Measurements from ENCODE around the gene CTSE. TPM values are rescaled to one million over a fixed set of nuclear protein-coding genes. Genes with fewer than 3 reads are reported as not detected.
"Not testable (repeated sequence)": the region's sequence is repeated elsewhere in the genome, so short reads cannot be mapped to it uniquely, and the experiment has no call there.

CTSE gene
- total and polyA plus RNA-seq, 2 of the 8 experiments (the other 6 are each of a cell fraction or from before 2014, with no cell fraction given), result 0.03 TPM; not detected in 1

DNA sequence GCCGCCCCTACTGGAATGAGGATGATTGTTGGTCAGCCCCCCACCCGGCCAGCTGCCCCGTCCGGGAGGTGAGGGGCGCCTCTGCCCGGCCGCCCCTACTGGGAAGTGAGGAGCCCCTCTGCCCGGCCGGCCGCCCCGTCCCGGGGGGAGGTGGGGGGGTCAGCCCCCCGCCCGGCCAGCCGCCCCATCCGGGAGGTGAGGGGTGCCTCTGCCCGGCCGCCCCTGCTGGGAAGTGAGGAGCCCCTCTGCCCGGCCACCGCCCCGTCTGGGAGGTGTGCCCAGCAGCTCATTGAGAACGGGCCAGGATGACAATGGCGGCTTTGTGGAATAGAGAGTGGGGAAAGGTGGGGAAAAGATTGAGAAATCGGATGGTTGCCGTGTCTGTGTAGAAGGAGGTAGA is 40.8 kb upstream of the CTSE start:
- H3K27ac ChIP-seq (ENCODE audit: low read depth, low read length); H4K5ac ChIP-seq (ENCODE audit: insufficient read length, low read depth, low read length); H4K8ac ChIP-seq (ENCODE audit: extremely low read depth, insufficient read depth, low read length); POLR2A ChIA-PET (ENCODE audit: partially characterized antibody); H3K4me2 ChIP-seq (ENCODE audit: insufficient read depth in 1 of 2, low read depth in 2 of 2, low read length in 2 of 2); H3K23me2 ChIP-seq (ENCODE audit: low read depth, low read length); H3K56ac ChIP-seq (replicated peaks; ENCODE audit: insufficient read length, low read depth, low read length); DNase-seq (ENCODE audit: low read depth in 1 of 2, low spot score in 2 of 2); H3K4ac ChIP-seq (replicated peaks; ENCODE audit: insufficient read length, low read depth, low read length); H3K79me1 ChIP-seq (ENCODE audit: low read depth, low read length); H3K36me3 ChIP-seq (ENCODE audit: control insufficient read depth in 2 of 4, insufficient read depth in 4 of 4, low read length in 3 of 4); H2BK12ac ChIP-seq (ENCODE audit: low read depth, low read length); H2AFZ ChIP-seq (ENCODE audit: low read length); H3K27me3 ChIP-seq (replicated peaks in 1 of 4; ENCODE audit: control insufficient read depth in 3 of 4, extremely low read depth in 1 of 4, insufficient read depth in 3 of 4, low read length in 3 of 4); H4K91ac ChIP-seq (replicated peaks; ENCODE audit: insufficient read length, low read length); H3K79me2 ChIP-seq (ENCODE audit: control insufficient read depth in 1 of 2, insufficient read depth in 2 of 2, low read length in 2 of 2); H2BK15ac ChIP-seq (ENCODE audit: low read length); H3K18ac ChIP-seq (ENCODE audit: extremely low read depth, low read length); H3K4me1 ChIP-seq (replicated peaks in 1 of 4; ENCODE audit: control insufficient read depth in 3 of 4, insufficient read depth in 4 of 4, low read length in 3 of 4); H2BK20ac ChIP-seq (ENCODE audit: low read length); H2AK5ac ChIP-seq (ENCODE audit: low read depth, low read length); H2BK120ac ChIP-seq (replicated peaks; ENCODE audit: low read depth, low read length); CTCF ChIA-PET (ENCODE audit: partially characterized antibody); H3K23ac ChIP-seq (ENCODE audit: insufficient read length); H3K14ac ChIP-seq (ENCODE audit: insufficient read length); H3K4me3 ChIP-seq (ENCODE audit: extremely low read depth in 1 of 4, insufficient read depth in 2 of 4, low read depth in 3 of 4, low read length in 4 of 4); H2BK5ac ChIP-seq (ENCODE audit: low read depth, low read length); H4K20me1 ChIP-seq (replicated peaks in 1 of 2; ENCODE audit: control insufficient read depth in 1 of 2, insufficient read depth in 2 of 2, low read length in 2 of 2); H3K9ac ChIP-seq (replicated peaks in 1 of 4; ENCODE audit: extremely low read depth in 1 of 4, low read depth in 3 of 4, low read length in 3 of 4); FAIRE-seq: not testable (repeated sequence)
- H3K9me3 ChIP-seq (ENCODE audit: insufficient read depth in 2 of 2, low read depth in 1 of 2, low read length in 1 of 2), result peaks cover 8 to 12% of the 10 kb centered on the region in 2 experiments; a peak in 3 of 4 replicates
- WGBS, 2 experiments (ENCODE audit: extremely low coverage in 1 of 2, insufficient coverage in 1 of 2, insufficient read length in 1 of 2, insufficient replicate concordance in 2 of 2, low coverage in 1 of 2, low lambda C conversion rate in 2 of 2, missing lambda C conversion rate in 1 of 2), result 92% methylated on average over 4 of the region's 25 CpGs; no CpG with 5 or more reads in 1 of the 2 experiments

DNA sequence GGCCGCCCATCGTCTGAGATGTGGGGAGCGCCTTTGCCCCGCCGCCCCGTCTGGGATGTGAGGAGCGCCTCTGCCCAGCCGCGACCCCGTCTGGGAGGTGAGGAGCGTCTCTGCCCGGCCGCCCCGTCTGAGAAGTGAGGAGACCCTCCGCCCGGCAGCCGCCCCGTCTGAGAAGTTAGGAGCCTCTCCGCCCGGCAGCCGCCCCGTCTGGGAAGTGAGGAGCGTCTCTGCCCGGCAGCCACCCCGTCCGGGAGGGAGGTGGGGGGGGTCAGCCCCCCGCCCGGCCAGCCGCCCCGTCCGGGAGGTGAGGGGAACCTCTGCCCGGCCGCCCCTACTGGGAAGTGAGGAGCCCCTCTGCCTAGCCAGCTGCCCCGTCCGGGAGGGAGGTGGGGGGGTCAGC is 40.3 kb upstream of the CTSE start:
- H3K4me3 ChIP-seq (ENCODE audit: extremely low read depth in 1 of 4, insufficient read depth in 2 of 4, low read depth in 3 of 4, low read length in 4 of 4); H3K18ac ChIP-seq (ENCODE audit: extremely low read depth, low read length); H3K4me2 ChIP-seq (ENCODE audit: insufficient read depth in 1 of 2, low read depth in 2 of 2, low read length in 2 of 2); FAIRE-seq; H4K91ac ChIP-seq (replicated peaks; ENCODE audit: insufficient read length, low read length); H3K4me1 ChIP-seq (replicated peaks in 1 of 4; ENCODE audit: control insufficient read depth in 3 of 4, insufficient read depth in 4 of 4, low read length in 3 of 4); H2BK5ac ChIP-seq (ENCODE audit: low read depth, low read length); H3K79me2 ChIP-seq (ENCODE audit: control insufficient read depth in 1 of 2, insufficient read depth in 2 of 2, low read length in 2 of 2); H3K14ac ChIP-seq (ENCODE audit: insufficient read length); H3K4ac ChIP-seq (replicated peaks; ENCODE audit: insufficient read length, low read depth, low read length); H3K9ac ChIP-seq (replicated peaks in 1 of 4; ENCODE audit: extremely low read depth in 1 of 4, low read depth in 3 of 4, low read length in 3 of 4); H3K27me3 ChIP-seq (replicated peaks in 1 of 4; ENCODE audit: control insufficient read depth in 3 of 4, extremely low read depth in 1 of 4, insufficient read depth in 3 of 4, low read length in 3 of 4); H3K56ac ChIP-seq (replicated peaks; ENCODE audit: insufficient read length, low read depth, low read length); H4K5ac ChIP-seq (ENCODE audit: insufficient read length, low read depth, low read length); H2AK5ac ChIP-seq (ENCODE audit: low read depth, low read length); H2BK120ac ChIP-seq (replicated peaks; ENCODE audit: low read depth, low read length); H2BK20ac ChIP-seq (ENCODE audit: low read length); H3K79me1 ChIP-seq (ENCODE audit: low read depth, low read length); H4K20me1 ChIP-seq (replicated peaks in 1 of 2; ENCODE audit: control insufficient read depth in 1 of 2, insufficient read depth in 2 of 2, low read length in 2 of 2); H2AFZ ChIP-seq (ENCODE audit: low read length); H2BK12ac ChIP-seq (ENCODE audit: low read depth, low read length); H3K36me3 ChIP-seq (ENCODE audit: control insufficient read depth in 2 of 4, insufficient read depth in 4 of 4, low read length in 3 of 4); H3K27ac ChIP-seq (ENCODE audit: low read depth, low read length); H3K23me2 ChIP-seq (ENCODE audit: low read depth, low read length); H4K8ac ChIP-seq (ENCODE audit: extremely low read depth, insufficient read depth, low read length); H3K23ac ChIP-seq (ENCODE audit: insufficient read length); DNase-seq (ENCODE audit: low read depth in 1 of 2, low spot score in 2 of 2); H2BK15ac ChIP-seq (ENCODE audit: low read length); POLR2A ChIA-PET (ENCODE audit: partially characterized antibody); CTCF ChIA-PET (ENCODE audit: partially characterized antibody): not testable (repeated sequence)
- WGBS, 2 experiments (ENCODE audit: extremely low coverage in 1 of 2, insufficient coverage in 1 of 2, insufficient read length in 1 of 2, insufficient replicate concordance in 2 of 2, low coverage in 1 of 2, low lambda C conversion rate in 2 of 2, missing lambda C conversion rate in 1 of 2), result 80% methylated on average over 1 of the region's 35 CpGs; no CpG with 5 or more reads in 1 of the 2 experiments
- peaks cover 8 to 12% of the 10 kb centered on the region in 2 experiments; a peak in 3 of 4 replicates for H3K9me3 ChIP-seq (ENCODE audit: insufficient read depth in 2 of 2, low read depth in 1 of 2, low read length in 1 of 2)

Data from H1 (cell line).